WTC11 (cell line): ENCODE measurements around the gene TRAF2. TPM values are rescaled to one million over a fixed set of nuclear protein-coding genes. Genes with fewer than 3 reads are reported as not detected.

Experiments
- ATAC-seq: fragments of 200-7000 bp; cut with Tn5 transposase; 2 replicates; pipeline ENCODE4 v1.10.0; 2021; ENCODE audit warnings: mild to moderate bottlenecking, moderate library complexity
- CTCF ChIA-PET: fragments of 300-600 bp; sonication (Branson Sonifier 250); formaldehyde crosslinking; loops from one replicate; lab custom pipeline; 2021; ENCODE audit warnings: antibody characterized with exemption; lab: Charles Lee
- POLR2A ChIA-PET: fragments of 350-600 bp; sonication (Branson Sonifier 250); formaldehyde crosslinking; loops from one replicate; lab custom pipeline; 2021; ENCODE audit warnings: antibody characterized with exemption; lab: Charles Lee
- DNase-seq: peaks from one replicate; pipeline ENCODE4 v3.0.0; 2021; ENCODE audit warnings: low spot score
- H3K27ac Mint-ChIP-seq: 2 replicates; pipeline ENCODE4 v1.8.0; 2021; ENCODE audit warnings: mixed read lengths
- H3K27me3 Mint-ChIP-seq: 2 replicates; pipeline ENCODE4 v1.8.0; 2021; ENCODE audit warnings: low read depth, mild to moderate bottlenecking, moderate library complexity, mixed read lengths
- H3K36me3 Mint-ChIP-seq: 2 replicates; pipeline ENCODE4 v1.8.0; 2021; ENCODE audit warnings: mixed read lengths
- H3K4me1 Mint-ChIP-seq: 2 replicates; pipeline ENCODE4 v1.8.0; 2022; ENCODE audit warnings: mixed read lengths
- H3K4me3 Mint-ChIP-seq: 2 replicates; pipeline ENCODE4 v1.8.0; 2021; ENCODE audit warnings: mild to moderate bottlenecking, moderate library complexity, mixed read lengths
- H3K9me3 Mint-ChIP-seq: 2 replicates; pipeline ENCODE4 v1.8.0; 2021; ENCODE audit warnings: mixed read lengths
- CREB1 ChIP-seq: sonication (generic); formaldehyde crosslinking; IDR thresholded peaks from 2 replicates; pipeline ENCODE4 v1.8.0; 2023; ENCODE audit warnings: mild to moderate bottlenecking, missing genetic modification reagents
- EMX1 ChIP-seq: fragments of 250-450 bp; sonication (Bioruptor Pico); IDR thresholded peaks from 2 replicates; pipeline ENCODE4 v1.8.0; 2021; ENCODE audit warnings: mild to moderate bottlenecking
- JUN ChIP-seq: sonication (generic); formaldehyde crosslinking; IDR thresholded peaks from 2 replicates; pipeline ENCODE4 v1.8.0; 2023; ENCODE audit warnings: mild to moderate bottlenecking, missing genetic modification reagents
- MYBL2 ChIP-seq: sonication (generic); formaldehyde crosslinking; IDR thresholded peaks from 2 replicates; pipeline ENCODE4 v1.8.1; 2023; ENCODE audit warnings: mild to moderate bottlenecking, moderate library complexity, missing genetic modification reagents
- NFYB ChIP-seq: sonication (generic); formaldehyde crosslinking; conservative IDR thresholded peaks from 2 replicates; pipeline ENCODE4 v1.8.0; 2022; ENCODE audit warnings: low read depth, missing genetic modification reagents
- NR2C2 ChIP-seq: sonication (generic); formaldehyde crosslinking; IDR thresholded peaks from 2 replicates; pipeline ENCODE4 v1.8.0; 2022; ENCODE audit warnings: mild to moderate bottlenecking, missing genetic modification reagents
- PRRX2 ChIP-seq: fragments of 250-450 bp; sonication (Bioruptor Pico); IDR thresholded peaks from 2 replicates; pipeline ENCODE4 v1.8.0; 2021; ENCODE audit warnings: mild to moderate bottlenecking
- SMAD3 ChIP-seq: sonication (generic); formaldehyde crosslinking; IDR thresholded peaks from 2 replicates; pipeline ENCODE4 v1.8.0; 2022; ENCODE audit warnings: missing genetic modification reagents, mild to moderate bottlenecking, borderline replicate concordance
- SP1 ChIP-seq: sonication (generic); formaldehyde crosslinking; conservative IDR thresholded peaks from 2 replicates; pipeline ENCODE4 v1.8.1; 2022; ENCODE audit warnings: missing genetic modification reagents
- TP53 ChIP-seq: sonication (generic); formaldehyde crosslinking; IDR thresholded peaks from 2 replicates; pipeline ENCODE4 v1.8.1; 2023; ENCODE audit warnings: mild to moderate bottlenecking, missing genetic modification reagents
- ZNF317 ChIP-seq: sonication (generic); formaldehyde crosslinking; IDR thresholded peaks from 2 replicates; pipeline ENCODE4 v1.8.1; 2023; ENCODE audit warnings: low read depth, mild to moderate bottlenecking, moderate library complexity, missing genetic modification reagents, borderline replicate concordance
- ZNF396 ChIP-seq: fragments of 250-450 bp; sonication (Bioruptor Pico); IDR thresholded peaks from 2 replicates; pipeline ENCODE4 v1.8.0; 2021; ENCODE audit warnings: mild to moderate bottlenecking, moderate library complexity, borderline replicate concordance
- ZNF423 ChIP-seq: fragments of 250-450 bp; sonication (Bioruptor Pico); IDR thresholded peaks from 2 replicates; pipeline ENCODE4 v2.1.2; 2022; ENCODE audit warnings: mild to moderate bottlenecking, moderate library complexity
- total RNA-seq: library from RNA; stranded (reverse); gene quantifications from 3 replicates; pipeline ENCODE4 v1.2.3, GENCODE V29; 2021
- TF ChIP-seq, protein P1 (sequence below): fragments of 250-450 bp; sonication (Bioruptor Pico); IDR thresholded peaks from 2 replicates; pipeline ENCODE4 v1.9.0; 2021; ENCODE audit warnings: mild to moderate bottlenecking, borderline replicate concordance
- TF ChIP-seq, protein P2 (sequence below): sonication (generic); formaldehyde crosslinking; IDR thresholded peaks from 2 replicates; pipeline ENCODE4 v1.8.1; 2022; ENCODE audit warnings: low read depth, mild to moderate bottlenecking, moderate library complexity, missing genetic modification reagents, borderline replicate concordance
- TF ChIP-seq, protein P3 (sequence below): fragments of 250-450 bp; sonication (Bioruptor Pico); IDR thresholded peaks from 2 replicates; pipeline ENCODE4 v2.1.2; 2022; ENCODE audit warnings: mild to moderate bottlenecking, moderate library complexity
- TF ChIP-seq, protein P4 (sequence below): sonication (generic); formaldehyde crosslinking; IDR thresholded peaks from 2 replicates; pipeline ENCODE4 v1.8.0; 2023; ENCODE audit warnings: missing genetic modification reagents, mild to moderate bottlenecking, borderline replicate concordance
- TF ChIP-seq, protein P5 (sequence below): sonication (generic); formaldehyde crosslinking; IDR thresholded peaks from 2 replicates; pipeline ENCODE4 v1.8.0; 2022; ENCODE audit warnings: mild to moderate bottlenecking, missing genetic modification reagents
- TF ChIP-seq, protein P6 (sequence below): sonication (generic); formaldehyde crosslinking; conservative IDR thresholded peaks from 2 replicates; pipeline ENCODE4 v1.8.1; 2022; ENCODE audit warnings: mild to moderate bottlenecking, missing genetic modification reagents

TRAF2 gene
- total RNA-seq, 1 experiment from 2014 or later = 55.0 TPM

DNA sequence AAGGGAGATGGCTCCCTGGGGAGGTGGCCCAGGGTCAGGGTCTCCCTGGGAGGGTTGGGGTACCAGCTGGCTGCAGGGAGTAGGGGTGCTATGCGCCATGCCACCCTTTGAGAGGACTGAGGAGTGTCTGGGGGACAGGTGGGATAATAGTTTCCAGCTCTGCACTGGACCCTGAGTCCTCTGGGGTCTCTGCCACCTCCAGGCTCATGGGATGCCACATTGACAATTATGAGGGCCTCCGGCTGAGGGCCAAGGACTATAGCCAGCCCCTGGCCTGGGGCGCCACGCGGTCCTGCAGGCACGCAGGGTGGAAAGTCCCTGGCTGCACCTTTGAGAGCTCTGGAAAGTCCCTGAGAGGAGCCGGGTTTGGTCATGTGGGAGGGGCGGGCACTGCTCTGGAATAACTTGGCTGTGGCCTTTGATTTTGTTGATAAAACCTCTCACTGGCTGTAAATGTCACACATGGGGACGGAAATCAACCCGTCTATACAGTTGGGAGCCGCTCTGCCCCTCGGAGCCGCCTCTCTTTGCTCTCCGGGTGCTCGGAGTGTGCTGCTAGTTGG is 16.0 kb downstream of the TRAF2 start:
- H3K27me3 Mint-ChIP-seq = no peaks in the 10 kb centered on the region
- ChIA-PET CTCF (no interaction called here), POLR2A (no interaction called here)
- no peak overlapping the region for H3K4me3 Mint-ChIP-seq
- ATAC-seq (no peak), DNase-seq (no peak)
- H3K27ac Mint-ChIP-seq = no peak overlapping the region
- no peaks in the 10 kb centered on the region for H3K9me3 Mint-ChIP-seq
- H3K4me1 Mint-ChIP-seq = no peaks in the 10 kb centered on the region
- TF ChIP-seq ZNF317 (CRISPR knock-in tag) (no peak), ZNF396 (CRISPR knock-in tag) (no peak), PRRX2 (CRISPR knock-in tag) (no peak), NFYB (CRISPR knock-in tag) (no peak), SMAD3 (CRISPR knock-in tag) (no peak), CREB1 (no peak), TP53 (CRISPR knock-in tag) (no peak), SP1 (CRISPR knock-in tag) (no peak), ZNF423 (CRISPR knock-in tag) (no peak), JUN (CRISPR knock-in tag) (no peak), NR2C2 (no peak), MYBL2 (no peak), EMX1 (CRISPR knock-in tag) (no peak)
- TF ChIP-seq, protein P1, sequence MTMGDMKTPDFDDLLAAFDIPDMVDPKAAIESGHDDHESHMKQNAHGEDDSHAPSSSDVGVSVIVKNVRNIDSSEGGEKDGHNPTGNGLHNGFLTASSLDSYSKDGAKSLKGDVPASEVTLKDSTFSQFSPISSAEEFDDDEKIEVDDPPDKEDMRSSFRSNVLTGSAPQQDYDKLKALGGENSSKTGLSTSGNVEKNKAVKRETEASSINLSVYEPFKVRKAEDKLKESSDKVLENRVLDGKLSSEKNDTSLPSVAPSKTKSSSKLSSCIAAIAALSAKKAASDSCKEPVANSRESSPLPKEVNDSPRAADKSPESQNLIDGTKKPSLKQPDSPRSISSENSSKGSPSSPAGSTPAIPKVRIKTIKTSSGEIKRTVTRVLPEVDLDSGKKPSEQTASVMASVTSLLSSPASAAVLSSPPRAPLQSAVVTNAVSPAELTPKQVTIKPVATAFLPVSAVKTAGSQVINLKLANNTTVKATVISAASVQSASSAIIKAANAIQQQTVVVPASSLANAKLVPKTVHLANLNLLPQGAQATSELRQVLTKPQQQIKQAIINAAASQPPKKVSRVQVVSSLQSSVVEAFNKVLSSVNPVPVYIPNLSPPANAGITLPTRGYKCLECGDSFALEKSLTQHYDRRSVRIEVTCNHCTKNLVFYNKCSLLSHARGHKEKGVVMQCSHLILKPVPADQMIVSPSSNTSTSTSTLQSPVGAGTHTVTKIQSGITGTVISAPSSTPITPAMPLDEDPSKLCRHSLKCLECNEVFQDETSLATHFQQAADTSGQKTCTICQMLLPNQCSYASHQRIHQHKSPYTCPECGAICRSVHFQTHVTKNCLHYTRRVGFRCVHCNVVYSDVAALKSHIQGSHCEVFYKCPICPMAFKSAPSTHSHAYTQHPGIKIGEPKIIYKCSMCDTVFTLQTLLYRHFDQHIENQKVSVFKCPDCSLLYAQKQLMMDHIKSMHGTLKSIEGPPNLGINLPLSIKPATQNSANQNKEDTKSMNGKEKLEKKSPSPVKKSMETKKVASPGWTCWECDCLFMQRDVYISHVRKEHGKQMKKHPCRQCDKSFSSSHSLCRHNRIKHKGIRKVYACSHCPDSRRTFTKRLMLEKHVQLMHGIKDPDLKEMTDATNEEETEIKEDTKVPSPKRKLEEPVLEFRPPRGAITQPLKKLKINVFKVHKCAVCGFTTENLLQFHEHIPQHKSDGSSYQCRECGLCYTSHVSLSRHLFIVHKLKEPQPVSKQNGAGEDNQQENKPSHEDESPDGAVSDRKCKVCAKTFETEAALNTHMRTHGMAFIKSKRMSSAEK (CRISPR knock-in tag) = no peak
- TF ChIP-seq, protein P2, sequence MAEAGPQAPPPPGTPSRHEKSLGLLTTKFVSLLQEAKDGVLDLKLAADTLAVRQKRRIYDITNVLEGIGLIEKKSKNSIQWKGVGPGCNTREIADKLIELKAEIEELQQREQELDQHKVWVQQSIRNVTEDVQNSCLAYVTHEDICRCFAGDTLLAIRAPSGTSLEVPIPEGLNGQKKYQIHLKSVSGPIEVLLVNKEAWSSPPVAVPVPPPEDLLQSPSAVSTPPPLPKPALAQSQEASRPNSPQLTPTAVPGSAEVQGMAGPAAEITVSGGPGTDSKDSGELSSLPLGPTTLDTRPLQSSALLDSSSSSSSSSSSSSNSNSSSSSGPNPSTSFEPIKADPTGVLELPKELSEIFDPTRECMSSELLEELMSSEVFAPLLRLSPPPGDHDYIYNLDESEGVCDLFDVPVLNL (CRISPR knock-in tag) = no peak
- TF ChIP-seq, protein P3, sequence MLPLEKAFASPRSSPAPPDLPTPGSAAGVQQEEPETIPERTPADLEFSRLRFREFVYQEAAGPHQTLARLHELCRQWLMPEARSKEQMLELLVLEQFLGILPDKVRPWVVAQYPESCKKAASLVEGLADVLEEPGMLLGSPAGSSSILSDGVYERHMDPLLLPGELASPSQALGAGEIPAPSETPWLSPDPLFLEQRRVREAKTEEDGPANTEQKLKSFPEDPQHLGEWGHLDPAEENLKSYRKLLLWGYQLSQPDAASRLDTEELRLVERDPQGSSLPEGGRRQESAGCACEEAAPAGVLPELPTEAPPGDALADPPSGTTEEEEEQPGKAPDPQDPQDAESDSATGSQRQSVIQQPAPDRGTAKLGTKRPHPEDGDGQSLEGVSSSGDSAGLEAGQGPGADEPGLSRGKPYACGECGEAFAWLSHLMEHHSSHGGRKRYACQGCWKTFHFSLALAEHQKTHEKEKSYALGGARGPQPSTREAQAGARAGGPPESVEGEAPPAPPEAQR (CRISPR knock-in tag) = no peak
- TF ChIP-seq, protein P4, sequence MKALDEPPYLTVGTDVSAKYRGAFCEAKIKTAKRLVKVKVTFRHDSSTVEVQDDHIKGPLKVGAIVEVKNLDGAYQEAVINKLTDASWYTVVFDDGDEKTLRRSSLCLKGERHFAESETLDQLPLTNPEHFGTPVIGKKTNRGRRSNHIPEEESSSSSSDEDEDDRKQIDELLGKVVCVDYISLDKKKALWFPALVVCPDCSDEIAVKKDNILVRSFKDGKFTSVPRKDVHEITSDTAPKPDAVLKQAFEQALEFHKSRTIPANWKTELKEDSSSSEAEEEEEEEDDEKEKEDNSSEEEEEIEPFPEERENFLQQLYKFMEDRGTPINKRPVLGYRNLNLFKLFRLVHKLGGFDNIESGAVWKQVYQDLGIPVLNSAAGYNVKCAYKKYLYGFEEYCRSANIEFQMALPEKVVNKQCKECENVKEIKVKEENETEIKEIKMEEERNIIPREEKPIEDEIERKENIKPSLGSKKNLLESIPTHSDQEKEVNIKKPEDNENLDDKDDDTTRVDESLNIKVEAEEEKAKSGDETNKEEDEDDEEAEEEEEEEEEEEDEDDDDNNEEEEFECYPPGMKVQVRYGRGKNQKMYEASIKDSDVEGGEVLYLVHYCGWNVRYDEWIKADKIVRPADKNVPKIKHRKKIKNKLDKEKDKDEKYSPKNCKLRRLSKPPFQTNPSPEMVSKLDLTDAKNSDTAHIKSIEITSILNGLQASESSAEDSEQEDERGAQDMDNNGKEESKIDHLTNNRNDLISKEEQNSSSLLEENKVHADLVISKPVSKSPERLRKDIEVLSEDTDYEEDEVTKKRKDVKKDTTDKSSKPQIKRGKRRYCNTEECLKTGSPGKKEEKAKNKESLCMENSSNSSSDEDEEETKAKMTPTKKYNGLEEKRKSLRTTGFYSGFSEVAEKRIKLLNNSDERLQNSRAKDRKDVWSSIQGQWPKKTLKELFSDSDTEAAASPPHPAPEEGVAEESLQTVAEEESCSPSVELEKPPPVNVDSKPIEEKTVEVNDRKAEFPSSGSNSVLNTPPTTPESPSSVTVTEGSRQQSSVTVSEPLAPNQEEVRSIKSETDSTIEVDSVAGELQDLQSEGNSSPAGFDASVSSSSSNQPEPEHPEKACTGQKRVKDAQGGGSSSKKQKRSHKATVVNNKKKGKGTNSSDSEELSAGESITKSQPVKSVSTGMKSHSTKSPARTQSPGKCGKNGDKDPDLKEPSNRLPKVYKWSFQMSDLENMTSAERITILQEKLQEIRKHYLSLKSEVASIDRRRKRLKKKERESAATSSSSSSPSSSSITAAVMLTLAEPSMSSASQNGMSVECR = no peak
- TF ChIP-seq, protein P5, sequence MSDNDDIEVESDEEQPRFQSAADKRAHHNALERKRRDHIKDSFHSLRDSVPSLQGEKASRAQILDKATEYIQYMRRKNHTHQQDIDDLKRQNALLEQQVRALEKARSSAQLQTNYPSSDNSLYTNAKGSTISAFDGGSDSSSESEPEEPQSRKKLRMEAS (CRISPR knock-in tag) = no peak
- TF ChIP-seq, protein P6, sequence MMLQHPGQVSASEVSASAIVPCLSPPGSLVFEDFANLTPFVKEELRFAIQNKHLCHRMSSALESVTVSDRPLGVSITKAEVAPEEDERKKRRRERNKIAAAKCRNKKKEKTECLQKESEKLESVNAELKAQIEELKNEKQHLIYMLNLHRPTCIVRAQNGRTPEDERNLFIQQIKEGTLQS (CRISPR knock-in tag) = no peak
- peaks cover 39% of the 10 kb centered on the region for H3K36me3 Mint-ChIP-seq
